ENCODE measurements around the gene ARSJ.

ARSJ gene

GRCh38 chr4:113872426-113873260, 106.8 kb downstream of the ARSJ start:
- H3K27ac Mint-ChIP-seq (ENCODE audit: low read depth), result no peak overlapping the region
- no peak overlapping the region for H3K4me3 Mint-ChIP-seq
- peaks cover 8% of the 10 kb centered on the region for H3K27me3 Mint-ChIP-seq
- no peaks in the 10 kb centered on the region for H3K36me3 Mint-ChIP-seq (ENCODE audit: insufficient read depth)
- H3K4me1 Mint-ChIP-seq, result peaks cover 6% of the 10 kb centered on the region
- ATAC-seq (replicated peaks; ENCODE audit: extremely low read depth, poor library complexity, severe bottlenecking), result no peak
- no peak for DNase-seq (ENCODE audit: low spot score in 2 of 2)
- no peaks in the 10 kb centered on the region for H3K9me3 Mint-ChIP-seq

GRCh38 chr4:113871080-113871479, 108.4 kb downstream of the ARSJ start:
- H3K4me3 Mint-ChIP-seq, result no peak overlapping the region
- H3K36me3 Mint-ChIP-seq (ENCODE audit: insufficient read depth), result no peaks in the 10 kb centered on the region
- no peaks in the 10 kb centered on the region for H3K9me3 Mint-ChIP-seq
- no peak for ATAC-seq (replicated peaks; ENCODE audit: extremely low read depth, poor library complexity, severe bottlenecking)
- no peak overlapping the region for H3K27ac Mint-ChIP-seq (ENCODE audit: low read depth)
- H3K27me3 Mint-ChIP-seq, result peaks cover 8% of the 10 kb centered on the region
- DNase-seq (ENCODE audit: low spot score in 2 of 2), result no peak
- peaks cover 6% of the 10 kb centered on the region for H3K4me1 Mint-ChIP-seq

GRCh38 chr4:113869743-113870375, 109.6 kb downstream of the ARSJ start:
- H3K4me3 Mint-ChIP-seq, result no peak overlapping the region
- no peaks in the 10 kb centered on the region for H3K9me3 Mint-ChIP-seq
- DNase-seq (ENCODE audit: low spot score in 2 of 2) (no peak), ATAC-seq (replicated peaks; ENCODE audit: extremely low read depth, poor library complexity, severe bottlenecking) (no peak)
- H3K27me3 Mint-ChIP-seq, result peaks cover 8% of the 10 kb centered on the region
- no peak overlapping the region for H3K27ac Mint-ChIP-seq (ENCODE audit: low read depth)
- H3K36me3 Mint-ChIP-seq (ENCODE audit: insufficient read depth), result no peaks in the 10 kb centered on the region
- H3K4me1 Mint-ChIP-seq, result peaks cover 6% of the 10 kb centered on the region

- Mint-ChIP-seq H3K27ac (ENCODE audit: low read depth) (no peak overlapping the region), H3K36me3 (ENCODE audit: insufficient read depth) (no peaks in the 10 kb centered on the region), H3K9me3 (no peaks in the 10 kb centered on the region), H3K4me1 (peaks cover 6% of the 10 kb centered on the region), H3K4me3 (no peak overlapping the region), H3K27me3 (no peaks in the 10 kb centered on the region)
- no peak for DNase-seq (ENCODE audit: low spot score in 2 of 2)
- no peak for ATAC-seq (replicated peaks; ENCODE audit: extremely low read depth, poor library complexity, severe bottlenecking)
Observed at GRCh38 chr4:113866611-113867010, 112.8 kb downstream of the ARSJ start.

- H3K36me3 Mint-ChIP-seq (ENCODE audit: insufficient read depth), result no peaks in the 10 kb centered on the region
- ATAC-seq (replicated peaks; ENCODE audit: extremely low read depth, poor library complexity, severe bottlenecking), result no peak
- H3K27me3 Mint-ChIP-seq, result no peaks in the 10 kb centered on the region
- H3K27ac Mint-ChIP-seq (ENCODE audit: low read depth), result no peak overlapping the region
- H3K4me1 Mint-ChIP-seq, result no peaks in the 10 kb centered on the region
- DNase-seq (ENCODE audit: low spot score in 2 of 2), result no peak
- H3K4me3 Mint-ChIP-seq, result no peak overlapping the region
- H3K9me3 Mint-ChIP-seq, result no peaks in the 10 kb centered on the region
Observed at GRCh38 chr4:113858924-113859323, 120.5 kb downstream of the ARSJ start.

GRCh38 chr4:113851816-113852215, 127.6 kb downstream of the ARSJ start:
- DNase-seq (ENCODE audit: low spot score in 2 of 2) (no peak), ATAC-seq (replicated peaks; ENCODE audit: extremely low read depth, poor library complexity, severe bottlenecking) (no peak)
- Mint-ChIP-seq H3K9me3 (no peaks in the 10 kb centered on the region), H3K4me1 (no peaks in the 10 kb centered on the region), H3K27ac (ENCODE audit: low read depth) (no peak overlapping the region), H3K27me3 (peaks cover 27% of the 10 kb centered on the region), H3K4me3 (no peak overlapping the region), H3K36me3 (ENCODE audit: insufficient read depth) (no peaks in the 10 kb centered on the region)

All from central memory CD8-positive, alpha-beta T cell (primary cell).